RPMI8226 (cell line): Measurements from ENCODE around the gene TMPRSS11A.

ENCODE experiments used
- DNase-seq: peaks from one replicate; pipeline ENCODE4 v3.0.0-alpha.2; 2015

TMPRSS11A gene, protein sequence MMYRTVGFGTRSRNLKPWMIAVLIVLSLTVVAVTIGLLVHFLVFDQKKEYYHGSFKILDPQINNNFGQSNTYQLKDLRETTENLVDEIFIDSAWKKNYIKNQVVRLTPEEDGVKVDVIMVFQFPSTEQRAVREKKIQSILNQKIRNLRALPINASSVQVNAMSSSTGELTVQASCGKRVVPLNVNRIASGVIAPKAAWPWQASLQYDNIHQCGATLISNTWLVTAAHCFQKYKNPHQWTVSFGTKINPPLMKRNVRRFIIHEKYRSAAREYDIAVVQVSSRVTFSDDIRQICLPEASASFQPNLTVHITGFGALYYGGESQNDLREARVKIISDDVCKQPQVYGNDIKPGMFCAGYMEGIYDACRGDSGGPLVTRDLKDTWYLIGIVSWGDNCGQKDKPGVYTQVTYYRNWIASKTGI

GRCh38 chr4:67963356-67963755 is at the start of gene TMPRSS11A:
TSS of gene TMPRSS11A (minus strand) at chr4:67963493. CDS start at chr4:67963393, 100 bp downstream.
- DNase-seq, result no peak

DNA sequence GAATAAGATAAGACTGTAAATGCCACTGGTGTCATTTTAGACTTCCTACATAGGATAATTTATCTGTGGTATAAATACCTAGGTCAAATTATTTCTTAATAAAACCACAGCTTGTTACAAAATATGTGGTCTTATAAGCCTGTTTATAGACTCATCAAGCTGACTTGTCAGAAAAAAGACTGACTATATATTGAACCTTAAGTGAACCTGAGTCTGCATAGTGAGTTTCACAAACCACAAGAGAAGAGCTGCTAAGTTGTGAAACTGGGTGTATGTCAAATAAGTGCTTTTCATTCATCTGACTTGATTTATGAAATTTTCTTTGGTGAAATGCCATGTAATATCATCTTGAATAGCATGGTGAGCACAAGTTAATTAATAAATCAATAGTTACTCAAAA is 48.4 kb upstream of the TMPRSS11A start:
- DNase-seq, result no peak

DNA sequence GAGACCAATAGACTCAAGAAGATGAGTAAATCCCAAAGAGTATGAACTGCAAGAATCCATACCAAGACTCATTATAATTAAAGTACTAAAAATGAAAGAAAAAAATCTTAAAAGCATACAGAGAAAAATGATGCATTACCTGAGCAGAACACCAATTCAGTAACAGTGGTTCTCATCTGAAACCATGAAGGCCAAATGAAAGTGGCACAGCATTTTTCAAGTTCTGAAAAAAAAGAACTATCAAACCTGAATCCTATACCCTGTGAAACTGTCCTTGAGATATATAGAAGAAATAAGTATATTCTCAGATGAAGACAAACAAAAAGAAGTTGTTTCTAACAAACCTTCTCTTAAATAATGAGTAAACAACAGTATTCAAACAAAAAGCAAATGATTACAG is 39.6 kb upstream of the TMPRSS11A start:
- no peak for DNase-seq

GRCh38 chr4:67996127-67996526 is 32.8 kb upstream of the TMPRSS11A start:
- no peak for DNase-seq

DNA sequence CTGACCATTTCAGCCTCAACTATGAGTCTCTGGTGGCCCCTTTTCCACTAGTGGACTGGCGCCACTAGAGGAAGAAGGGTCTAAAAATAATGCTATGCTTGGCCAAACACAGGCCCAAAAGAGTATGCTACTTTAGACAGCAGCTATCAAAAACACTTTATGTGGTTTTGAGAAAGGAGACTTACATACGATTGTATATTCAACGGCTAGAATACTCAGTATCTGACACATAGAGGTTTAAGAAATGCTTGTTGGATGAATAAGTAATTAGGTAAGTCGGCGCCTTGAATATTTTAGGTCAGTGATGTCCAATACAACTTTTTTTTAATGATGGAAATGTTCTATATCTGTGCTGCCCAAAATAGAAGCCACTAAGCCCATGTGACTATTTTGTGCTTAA is 25.7 kb upstream of the TMPRSS11A start:
- DNase-seq, result no peak

DNA sequence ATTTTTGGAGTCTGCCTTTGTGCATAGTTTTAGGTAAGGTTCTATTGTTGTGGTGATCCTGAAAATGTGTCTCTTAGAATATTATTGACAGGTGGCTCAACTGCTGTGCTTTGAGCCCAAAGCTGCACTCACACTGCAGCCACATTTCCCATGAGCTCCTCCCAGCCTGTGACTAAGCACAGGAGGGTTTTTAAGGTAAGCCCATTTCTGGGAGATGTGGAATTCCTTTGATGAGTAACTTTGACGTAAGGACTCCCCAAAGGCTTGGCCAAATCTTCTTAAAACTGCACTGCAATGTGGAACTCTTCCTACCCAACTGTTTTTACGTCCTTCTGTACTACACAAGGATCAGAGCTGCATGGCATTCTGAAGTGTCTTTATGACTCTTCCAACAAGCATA is 20.0 kb upstream of the TMPRSS11A start:
- no peak for DNase-seq

DNA sequence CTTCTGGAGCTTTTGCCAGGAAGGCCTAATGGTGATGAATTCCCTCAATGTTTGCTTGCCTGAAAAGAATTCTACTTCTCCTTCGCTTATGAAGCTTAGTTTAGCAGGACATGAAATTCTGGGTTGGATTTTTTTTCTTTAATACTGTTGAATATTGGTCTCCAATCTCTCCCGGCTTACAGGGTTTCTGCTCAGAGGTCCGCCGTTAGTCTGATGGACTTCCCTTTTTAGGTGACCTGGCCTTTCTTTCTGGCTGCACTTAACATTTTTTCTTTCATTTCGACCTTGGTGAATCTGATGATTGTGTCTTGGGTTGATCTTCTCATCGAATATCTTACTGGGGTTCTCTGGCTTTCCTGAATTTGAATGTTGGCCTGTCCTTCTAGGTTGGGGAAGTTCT is 17.2 kb upstream of the TMPRSS11A start:
- no peak for DNase-seq

GRCh38 chr4:67973608-67974007 is 10.3 kb upstream of the TMPRSS11A start:
- no peak for DNase-seq

DNA sequence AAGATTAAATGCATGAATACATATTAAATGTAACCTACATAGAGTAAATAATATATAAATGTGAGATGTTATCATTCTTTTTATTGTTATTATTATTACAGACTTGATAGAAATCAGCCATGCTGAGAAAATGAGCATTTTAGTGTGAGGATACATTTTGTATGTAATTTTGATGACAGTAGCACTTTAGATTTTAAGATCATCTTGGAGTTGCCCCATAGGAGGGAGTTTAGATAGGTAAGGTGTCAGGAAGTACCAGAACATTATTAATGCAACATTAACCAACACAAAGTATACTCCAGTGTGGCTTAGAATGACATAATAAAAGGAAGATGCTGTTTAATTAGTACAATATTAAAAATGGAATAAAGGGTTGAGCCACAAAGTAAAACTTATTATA is 8.4 kb downstream of the TMPRSS11A start:
- DNase-seq, result no peak

- DNase-seq, result no peak
Observed at GRCh38 chr4:67941074-67941473, 22.2 kb downstream of the TMPRSS11A start.

DNA sequence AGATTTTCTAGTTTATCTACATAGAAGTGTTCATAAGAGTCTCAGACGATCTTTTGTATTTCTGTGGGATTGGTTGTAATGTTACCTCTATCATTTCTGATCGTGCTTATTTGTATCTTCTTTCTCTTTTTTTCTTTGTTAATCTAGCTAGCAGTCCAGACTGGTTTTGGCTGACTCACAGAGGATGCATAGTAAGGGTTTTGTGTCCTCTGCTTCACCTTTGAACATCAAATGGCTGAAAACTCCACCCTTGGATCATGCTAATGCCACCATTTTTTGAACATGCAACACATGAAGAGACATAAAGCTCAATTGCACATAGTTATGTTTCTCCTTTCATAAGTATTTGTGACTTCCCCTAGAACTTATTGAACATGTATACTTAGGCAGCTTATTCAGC is 22.8 kb downstream of the TMPRSS11A start:
- no peak for DNase-seq

GRCh38 chr4:67939195-67939594 is 24.1 kb downstream of the TMPRSS11A start:
- no peak for DNase-seq

GRCh38 chr4:67935888-67936287 is 27.4 kb downstream of the TMPRSS11A start:
- peak; percentile 71 for DNase-seq

DNA sequence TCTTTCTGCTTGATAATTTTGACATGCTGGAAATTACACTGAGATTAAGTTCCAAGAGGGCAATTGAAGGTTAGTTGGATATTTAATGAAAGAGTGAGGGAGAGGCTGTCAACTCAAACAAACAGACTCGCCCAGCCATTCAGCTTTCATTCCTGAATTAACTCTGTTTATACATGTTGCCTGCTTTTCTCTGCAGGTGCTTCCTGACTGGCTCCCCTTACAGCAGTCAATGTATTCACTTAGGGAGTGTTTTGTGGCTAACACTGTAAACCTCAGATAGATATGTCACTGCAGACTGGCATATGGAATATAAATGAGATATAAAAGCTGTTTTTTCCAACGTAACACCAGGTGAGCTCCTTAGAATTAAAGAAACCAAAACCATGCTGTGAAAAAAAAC is 28.7 kb downstream of the TMPRSS11A start:
- peak; percentile 71 for DNase-seq

DNA sequence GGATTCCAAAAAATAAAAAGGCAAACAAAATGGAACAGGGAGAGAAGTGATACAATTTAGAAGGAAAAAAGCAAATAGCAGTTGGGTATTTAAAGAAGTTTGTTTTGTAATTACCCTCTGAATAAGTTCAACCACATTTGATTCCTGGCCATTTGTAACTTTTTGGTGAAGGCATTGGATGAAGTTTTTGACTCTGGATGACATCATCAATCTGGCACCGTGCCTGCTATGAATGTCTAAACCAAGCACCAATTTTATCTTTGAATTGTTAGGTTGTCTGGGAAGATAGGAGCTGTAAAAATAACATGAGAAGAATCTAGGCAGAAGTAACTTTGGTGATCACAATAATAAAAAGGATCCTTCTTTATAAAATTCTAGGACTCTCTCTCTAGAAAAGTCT is 29.5 kb downstream of the TMPRSS11A start:
- peak; percentile 40 for DNase-seq

GRCh38 chr4:67933038-67933437 is 30.3 kb downstream of the TMPRSS11A start:
- DNase-seq, result no peak

- no peak for DNase-seq
Observed at GRCh38 chr4:67931256-67931655, 32.0 kb downstream of the TMPRSS11A start.

GRCh38 chr4:67929426-67929825 is 33.9 kb downstream of the TMPRSS11A start:
- no peak for DNase-seq

DNA sequence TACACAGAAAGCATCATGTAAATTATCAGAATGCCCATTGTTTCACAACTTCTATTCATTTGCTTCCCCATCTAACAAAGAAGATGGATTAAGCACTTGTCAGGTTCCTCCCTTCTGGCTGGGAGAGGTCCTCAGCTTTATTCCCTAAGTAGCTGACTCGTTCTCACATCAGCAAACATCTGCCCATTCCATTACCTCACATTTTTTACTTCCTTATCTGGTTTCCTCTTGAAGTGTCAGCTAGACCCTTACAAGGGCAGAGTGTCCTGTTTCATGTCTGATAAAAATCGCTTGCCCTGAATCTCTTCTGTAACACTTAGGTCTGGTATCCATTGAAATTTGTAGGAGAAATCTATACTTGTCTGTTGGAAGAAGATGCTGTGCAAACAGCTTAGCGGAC is 34.7 kb downstream of the TMPRSS11A start:
- DNase-seq, result no peak

GRCh38 chr4:67927251-67927650 is 36.0 kb downstream of the TMPRSS11A start:
- no peak for DNase-seq

DNA sequence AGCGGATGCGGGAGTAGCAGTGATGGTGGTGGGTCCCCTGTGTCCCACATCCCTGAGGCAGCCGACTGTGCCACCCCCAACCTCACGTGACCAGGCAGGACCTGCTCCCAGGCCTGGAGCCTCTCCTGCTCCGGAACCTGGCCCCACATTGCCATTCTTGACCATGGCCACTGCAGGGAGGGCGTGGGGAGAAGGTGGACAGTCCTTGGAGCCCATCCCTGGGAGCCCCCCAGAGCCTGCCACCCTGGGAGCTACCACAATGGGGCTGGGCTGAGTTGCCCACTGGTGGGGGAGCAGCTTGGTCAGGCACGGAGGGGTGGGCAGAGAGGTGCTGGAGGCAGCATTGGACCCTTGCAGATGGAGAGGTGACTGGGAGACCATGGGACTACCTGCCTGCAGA is 36.8 kb downstream of the TMPRSS11A start:
- DNase-seq, result no peak

DNA sequence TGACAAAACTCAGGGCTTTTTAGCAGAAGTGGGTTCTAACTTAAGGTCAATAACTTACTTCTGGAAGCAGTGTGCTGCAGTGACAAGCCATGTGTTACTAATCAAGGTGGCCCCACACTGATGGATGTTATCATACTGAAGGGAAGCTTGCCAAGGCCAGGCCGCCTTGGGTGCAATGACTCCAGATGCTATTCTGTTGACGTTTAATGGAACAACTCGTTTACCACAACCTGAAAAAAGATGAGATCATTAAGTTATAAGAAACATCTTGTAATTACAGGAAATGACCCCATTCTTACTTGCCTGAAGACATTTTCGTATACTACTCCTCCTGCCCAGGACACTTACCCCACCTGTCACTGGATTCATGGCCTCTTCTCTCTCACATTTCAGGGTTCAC is 40.6 kb downstream of the TMPRSS11A start:
- no peak for DNase-seq

- no peak for DNase-seq
Observed at GRCh38 chr4:67918428-67918827, 44.9 kb downstream of the TMPRSS11A start.

- no peak for DNase-seq
Observed at GRCh38 chr4:67915400-67915966, 47.8 kb downstream of the TMPRSS11A start.

DNA sequence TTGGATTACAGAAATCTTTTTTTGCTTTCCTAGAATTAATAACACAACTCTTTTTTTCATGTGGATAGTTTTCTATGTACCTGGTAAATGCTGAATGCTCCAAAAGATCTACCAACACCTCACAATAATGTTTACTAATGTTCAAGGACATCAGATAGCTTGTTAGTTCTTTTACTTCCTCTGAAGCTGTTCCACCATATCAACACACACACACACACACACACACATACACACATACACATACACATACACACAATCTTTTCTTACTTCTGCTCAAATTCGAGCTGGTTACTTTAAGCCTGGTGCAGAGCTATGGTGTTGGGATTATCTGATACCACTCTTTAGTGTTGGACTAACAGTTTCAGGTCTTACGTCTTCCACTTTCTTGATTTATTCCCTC is 51.2 kb downstream of the TMPRSS11A start:
- no peak for DNase-seq
